ENCODE data around the gene MAGEA6.
"Not testable (repeated sequence)": the region's sequence is repeated elsewhere in the genome, so short reads cannot be mapped to it uniquely, and the experiment has no call there.

Gene MAGEA6

GRCh38 chrX:152759544-152759943 lies 9.9 kb downstream of the MAGEA6 start:
- not testable (repeated sequence) for H3K79me2 ChIP-seq (ENCODE audit: control insufficient read depth, insufficient read depth, low read length, poor library complexity); H3K27ac ChIP-seq (ENCODE audit: low read depth, low read length); H3K4me3 ChIP-seq (ENCODE audit: low read depth, low read length); H3K9me3 ChIP-seq (ENCODE audit: insufficient read depth, low read depth, low read length); H3K23ac ChIP-seq (ENCODE audit: low read length); DNase-seq; H3K4me1 ChIP-seq (ENCODE audit: control insufficient read depth in 1 of 2, insufficient read depth in 2 of 2, low read length in 2 of 2); H3K9ac ChIP-seq (ENCODE audit: low read length); H2BK120ac ChIP-seq (ENCODE audit: insufficient read depth, low read length, poor library complexity); H4K91ac ChIP-seq (ENCODE audit: low read depth, low read length); H3K4me2 ChIP-seq (ENCODE audit: low read length); H3K4ac ChIP-seq (ENCODE audit: low read depth, low read length); H4K8ac ChIP-seq (ENCODE audit: low read depth, low read length); H3K18ac ChIP-seq (ENCODE audit: low read length); H2AFZ ChIP-seq (ENCODE audit: insufficient read depth, low read length, poor library complexity); H3K27me3 ChIP-seq (ENCODE audit: insufficient read depth, low read length); H3K14ac ChIP-seq (ENCODE audit: low read length); H4K12ac ChIP-seq (ENCODE audit: low read depth, low read length); H3K36me3 ChIP-seq (ENCODE audit: control insufficient read depth in 1 of 2, insufficient read depth in 2 of 2, low read length in 2 of 2); H2BK5ac ChIP-seq (ENCODE audit: low read depth, low read length, poor library complexity); H2BK12ac ChIP-seq (ENCODE audit: low read length); H3K79me1 ChIP-seq (ENCODE audit: low read length); H2AK5ac ChIP-seq (ENCODE audit: low read length)
- no CpG with 5 or more reads among the region's 7 CpGs for WGBS (ENCODE audit: extremely low coverage, insufficient coverage, insufficient read length)

GRCh38 chrX:152758918-152759317 lies 10.6 kb downstream of the MAGEA6 start, which contains the start of gene CSAG3:
TSS of gene CSAG3 (plus strand) at chrX:152759218.
- not testable (repeated sequence) for H2BK12ac ChIP-seq (ENCODE audit: low read length); H3K36me3 ChIP-seq (ENCODE audit: control insufficient read depth in 1 of 2, insufficient read depth in 2 of 2, low read length in 2 of 2); H4K12ac ChIP-seq (ENCODE audit: low read depth, low read length); H3K4ac ChIP-seq (ENCODE audit: low read depth, low read length); H3K4me2 ChIP-seq (ENCODE audit: low read length); H3K9ac ChIP-seq (ENCODE audit: low read length); H3K27me3 ChIP-seq (ENCODE audit: insufficient read depth, low read length); H3K4me3 ChIP-seq (ENCODE audit: low read depth, low read length); H3K27ac ChIP-seq (ENCODE audit: low read depth, low read length); H3K14ac ChIP-seq (ENCODE audit: low read length); H2AFZ ChIP-seq (ENCODE audit: insufficient read depth, low read length, poor library complexity); DNase-seq; H4K8ac ChIP-seq (ENCODE audit: low read depth, low read length); H3K18ac ChIP-seq (ENCODE audit: low read length); H3K23ac ChIP-seq (ENCODE audit: low read length); H2BK5ac ChIP-seq (ENCODE audit: low read depth, low read length, poor library complexity); H3K4me1 ChIP-seq (ENCODE audit: control insufficient read depth in 1 of 2, insufficient read depth in 2 of 2, low read length in 2 of 2); H2AK5ac ChIP-seq (ENCODE audit: low read length); H3K9me3 ChIP-seq (ENCODE audit: insufficient read depth, low read depth, low read length); H3K79me1 ChIP-seq (ENCODE audit: low read length); H3K79me2 ChIP-seq (ENCODE audit: control insufficient read depth, insufficient read depth, low read length, poor library complexity); H4K91ac ChIP-seq (ENCODE audit: low read depth, low read length); H2BK120ac ChIP-seq (ENCODE audit: insufficient read depth, low read length, poor library complexity)
- no CpG with 5 or more reads among the region's 2 CpGs for WGBS (ENCODE audit: extremely low coverage, insufficient coverage, insufficient read length)

GRCh38 chrX:152754871-152755270 lies 14.6 kb downstream of the MAGEA6 start:
- H3K27ac ChIP-seq (ENCODE audit: low read depth, low read length); H3K4me2 ChIP-seq (ENCODE audit: low read length); H2BK12ac ChIP-seq (ENCODE audit: low read length); H3K36me3 ChIP-seq (ENCODE audit: control insufficient read depth in 1 of 2, insufficient read depth in 2 of 2, low read length in 2 of 2); H3K4me3 ChIP-seq (ENCODE audit: low read depth, low read length); H4K91ac ChIP-seq (ENCODE audit: low read depth, low read length); H3K18ac ChIP-seq (ENCODE audit: low read length); H2BK5ac ChIP-seq (ENCODE audit: low read depth, low read length, poor library complexity); H3K4me1 ChIP-seq (ENCODE audit: control insufficient read depth in 1 of 2, insufficient read depth in 2 of 2, low read length in 2 of 2); H4K12ac ChIP-seq (ENCODE audit: low read depth, low read length); H4K8ac ChIP-seq (ENCODE audit: low read depth, low read length); H3K4ac ChIP-seq (ENCODE audit: low read depth, low read length); H3K9me3 ChIP-seq (ENCODE audit: insufficient read depth, low read depth, low read length); H3K79me1 ChIP-seq (ENCODE audit: low read length); H3K14ac ChIP-seq (ENCODE audit: low read length); H3K27me3 ChIP-seq (ENCODE audit: insufficient read depth, low read length); H2BK120ac ChIP-seq (ENCODE audit: insufficient read depth, low read length, poor library complexity); H3K79me2 ChIP-seq (ENCODE audit: control insufficient read depth, insufficient read depth, low read length, poor library complexity); H3K9ac ChIP-seq (ENCODE audit: low read length); H2AFZ ChIP-seq (ENCODE audit: insufficient read depth, low read length, poor library complexity); H2AK5ac ChIP-seq (ENCODE audit: low read length); H3K23ac ChIP-seq (ENCODE audit: low read length); DNase-seq: not testable (repeated sequence)
- WGBS (ENCODE audit: extremely low coverage, insufficient coverage, insufficient read length) = no CpG with 5 or more reads among the region's 5 CpGs

GRCh38 chrX:152753686-152754650 lies 15.5 kb downstream of the MAGEA6 start, which contains the start of gene MAGEA2:
TSS of gene MAGEA2 (minus strand) at chrX:152753842. CDS start at chrX:152751363, 2,479 bp downstream.
- not testable (repeated sequence) for DNase-seq; H3K36me3 ChIP-seq (ENCODE audit: control insufficient read depth in 1 of 2, insufficient read depth in 2 of 2, low read length in 2 of 2); H3K4me1 ChIP-seq (ENCODE audit: control insufficient read depth in 1 of 2, insufficient read depth in 2 of 2, low read length in 2 of 2); H3K4me3 ChIP-seq (ENCODE audit: low read depth, low read length); H4K8ac ChIP-seq (ENCODE audit: low read depth, low read length); H3K4ac ChIP-seq (ENCODE audit: low read depth, low read length); H2BK12ac ChIP-seq (ENCODE audit: low read length); H3K27me3 ChIP-seq (ENCODE audit: insufficient read depth, low read length); H4K12ac ChIP-seq (ENCODE audit: low read depth, low read length); H3K27ac ChIP-seq (ENCODE audit: low read depth, low read length); H3K14ac ChIP-seq (ENCODE audit: low read length); H3K23ac ChIP-seq (ENCODE audit: low read length); H2BK5ac ChIP-seq (ENCODE audit: low read depth, low read length, poor library complexity); H2AK5ac ChIP-seq (ENCODE audit: low read length); H3K18ac ChIP-seq (ENCODE audit: low read length); H2BK120ac ChIP-seq (ENCODE audit: insufficient read depth, low read length, poor library complexity); H3K4me2 ChIP-seq (ENCODE audit: low read length); H3K9me3 ChIP-seq (ENCODE audit: insufficient read depth, low read depth, low read length); H2AFZ ChIP-seq (ENCODE audit: insufficient read depth, low read length, poor library complexity); H4K91ac ChIP-seq (ENCODE audit: low read depth, low read length); H3K9ac ChIP-seq (ENCODE audit: low read length); H3K79me1 ChIP-seq (ENCODE audit: low read length); H3K79me2 ChIP-seq (ENCODE audit: control insufficient read depth, insufficient read depth, low read length, poor library complexity)
- no CpG with 5 or more reads among the region's 35 CpGs for WGBS (ENCODE audit: extremely low coverage, insufficient coverage, insufficient read length)

Data from trophoblast cell (in vitro differentiated cells and primary cell).